ENCODE data around the gene HCFC1R1. TPM values are rescaled to one million over a fixed set of nuclear protein-coding genes. Genes with fewer than 3 reads are reported as not detected.

HCFC1R1 gene
- total RNA-seq, 1 donor from 2014 or later: 29.4 TPM

DNA sequence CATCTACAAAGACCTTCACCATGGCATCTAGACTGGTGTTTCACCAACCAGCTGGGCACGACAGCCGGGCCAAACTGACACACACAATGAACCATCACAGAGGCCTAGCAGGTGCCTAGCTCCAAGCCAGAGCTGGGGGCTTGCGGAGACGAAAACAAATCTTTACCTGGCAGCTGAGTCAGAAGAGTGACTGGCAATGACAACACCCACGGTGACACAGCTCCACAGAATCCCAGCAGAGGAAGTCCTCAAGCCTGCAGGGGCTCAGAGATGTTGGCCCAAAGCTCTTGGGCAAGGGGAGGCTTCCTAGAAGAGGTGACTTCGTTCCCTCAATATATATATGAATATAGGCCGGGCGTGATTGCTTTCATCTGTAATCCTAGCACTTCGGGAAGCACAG lies 27.8 kb upstream of the HCFC1R1 start:
- Mint-ChIP-seq H3K4me1 (peaks cover 58% of the 10 kb centered on the region), H3K36me3 (ENCODE audit: low read depth) (peaks cover 28% of the 10 kb centered on the region), H3K4me3 (peak overlapping the region; percentile 53), H3K9me3 (no peaks in the 10 kb centered on the region), H3K27ac (peak overlapping the region; percentile 69), H3K27me3 (peaks cover 4% of the 10 kb centered on the region)
- peak; percentile 61 for DNase-seq
- intact Hi-C loops (cut with micrococcal nuclease): no loop called here

DNA sequence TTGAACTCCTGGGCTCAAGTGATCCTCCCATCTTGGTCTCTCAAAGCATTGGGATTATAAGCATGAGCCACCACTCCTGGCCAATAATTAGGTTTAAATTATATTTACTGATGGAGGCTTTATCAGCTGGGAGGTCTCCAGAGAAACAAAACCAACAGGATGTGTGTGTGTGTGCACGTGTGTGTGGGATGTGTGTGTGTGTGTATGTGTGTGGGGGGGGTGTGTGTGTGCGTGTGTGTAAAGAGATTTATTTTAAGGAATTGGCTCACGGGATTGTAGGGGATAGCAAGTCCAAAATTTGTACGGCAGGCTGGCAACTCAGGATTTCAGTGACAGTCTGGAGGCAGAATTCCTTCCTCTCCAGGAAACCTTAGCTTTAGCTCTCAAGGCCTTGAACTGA lies 27.3 kb upstream of the HCFC1R1 start:
- H3K4me1 Mint-ChIP-seq: peaks cover 55% of the 10 kb centered on the region
- H3K27ac Mint-ChIP-seq: peak overlapping the region; percentile 65
- peak overlapping the region; percentile 53 for H3K4me3 Mint-ChIP-seq
- peaks cover 28% of the 10 kb centered on the region for H3K36me3 Mint-ChIP-seq (ENCODE audit: low read depth)
- DNase-seq: no peak
- H3K27me3 Mint-ChIP-seq: peaks cover 4% of the 10 kb centered on the region
- no peaks in the 10 kb centered on the region for H3K9me3 Mint-ChIP-seq
- intact Hi-C loops (cut with micrococcal nuclease): no loop called here

DNA sequence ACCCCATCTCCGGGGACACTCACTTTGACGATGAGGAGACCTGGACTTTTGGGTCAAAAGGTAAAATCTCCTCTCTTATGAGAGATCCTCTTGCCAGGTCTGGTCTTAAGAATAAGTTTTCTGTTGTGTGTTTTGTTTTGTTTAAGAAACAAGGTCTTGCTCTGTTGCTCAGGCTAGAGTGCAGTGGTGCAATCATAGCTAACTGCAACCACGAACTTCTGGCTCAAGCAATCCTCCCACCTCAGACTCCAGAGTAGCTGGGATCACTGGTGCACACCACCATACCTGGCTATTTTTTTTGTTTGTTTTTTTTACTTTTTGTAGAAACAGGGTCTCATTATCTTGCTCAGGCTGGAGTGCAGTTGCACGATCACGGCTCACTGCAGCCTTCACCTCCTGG lies 26.7 kb upstream of the HCFC1R1 start:
- intact Hi-C loops (cut with micrococcal nuclease): no loop called here
- Mint-ChIP-seq H3K36me3 (ENCODE audit: low read depth) (peaks cover 24% of the 10 kb centered on the region), H3K4me1 (peaks cover 52% of the 10 kb centered on the region), H3K27ac (peak overlapping the region; percentile 65), H3K4me3 (peak overlapping the region; percentile 53), H3K9me3 (no peaks in the 10 kb centered on the region), H3K27me3 (peaks cover 4% of the 10 kb centered on the region)
- no peak for DNase-seq

DNA sequence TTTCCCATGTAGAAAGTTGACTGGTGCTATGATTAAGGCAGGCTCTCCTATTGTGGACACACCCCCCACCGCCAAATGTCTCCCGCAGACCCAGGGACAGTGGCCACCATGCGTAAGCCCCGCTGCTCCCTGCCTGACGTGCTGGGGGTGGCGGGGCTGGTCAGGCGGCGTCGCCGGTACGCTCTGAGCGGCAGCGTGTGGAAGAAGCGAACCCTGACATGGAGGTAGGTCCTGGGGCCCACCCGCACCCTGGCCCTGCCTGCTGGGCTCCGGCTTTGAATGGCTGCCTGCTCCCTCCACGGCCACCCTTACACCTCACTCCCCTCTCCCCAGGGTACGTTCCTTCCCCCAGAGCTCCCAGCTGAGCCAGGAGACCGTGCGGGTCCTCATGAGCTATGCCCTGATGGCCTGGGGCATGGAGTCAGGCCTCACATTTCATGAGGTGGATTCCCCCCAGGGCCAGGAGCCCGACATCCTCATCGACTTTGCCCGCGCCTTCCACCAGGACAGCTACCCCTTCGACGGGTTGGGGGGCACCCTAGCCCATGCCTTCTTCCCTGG lies 26.3 kb upstream of the HCFC1R1 start:
- Mint-ChIP-seq H3K4me1 (peaks cover 51% of the 10 kb centered on the region), H3K27me3 (peaks cover 7% of the 10 kb centered on the region), H3K36me3 (ENCODE audit: low read depth) (peaks cover 20% of the 10 kb centered on the region), H3K4me3 (peak overlapping the region; percentile 53), H3K27ac (no peak overlapping the region), H3K9me3 (no peaks in the 10 kb centered on the region)
- intact Hi-C loops (cut with micrococcal nuclease): no loop called here
- DNase-seq: no peak

DNA sequence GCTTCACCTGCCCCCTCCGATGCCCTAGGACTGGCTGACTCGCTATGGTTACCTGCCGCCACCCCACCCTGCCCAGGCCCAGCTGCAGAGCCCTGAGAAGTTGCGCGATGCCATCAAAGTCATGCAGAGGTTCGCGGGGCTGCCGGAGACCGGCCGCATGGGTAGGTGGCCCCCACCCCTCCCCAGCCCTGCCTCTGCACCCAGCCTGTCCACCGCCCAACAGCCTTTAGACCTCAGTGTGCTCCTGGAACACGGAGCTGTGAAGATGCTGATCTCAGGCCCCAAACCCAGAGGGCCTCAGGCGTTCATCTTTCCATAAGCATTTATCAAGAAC lies 23.6 kb upstream of the HCFC1R1 start:
- intact Hi-C loops (cut with micrococcal nuclease): no loop called here
- Mint-ChIP-seq H3K36me3 (ENCODE audit: low read depth) (peaks cover 9% of the 10 kb centered on the region), H3K4me3 (peak overlapping the region; percentile 71), H3K27ac (peak overlapping the region; percentile 37), H3K9me3 (no peaks in the 10 kb centered on the region), H3K27me3 (peaks cover 20% of the 10 kb centered on the region), H3K4me1 (peaks cover 47% of the 10 kb centered on the region)
- peak; percentile 68 for DNase-seq

GRCh38 chr16:3046641-3047386 lies 23.1 kb upstream of the HCFC1R1 start:
- intact Hi-C loops (cut with micrococcal nuclease): no loop called here
- Mint-ChIP-seq H3K4me1 (peaks cover 43% of the 10 kb centered on the region), H3K4me3 (peak overlapping the region; percentile 71), H3K9me3 (no peaks in the 10 kb centered on the region), H3K36me3 (ENCODE audit: low read depth) (peaks cover 9% of the 10 kb centered on the region), H3K27me3 (peaks cover 20% of the 10 kb centered on the region), H3K27ac (peak overlapping the region; percentile 83)
- DNase-seq: peak; percentile 78

DNA sequence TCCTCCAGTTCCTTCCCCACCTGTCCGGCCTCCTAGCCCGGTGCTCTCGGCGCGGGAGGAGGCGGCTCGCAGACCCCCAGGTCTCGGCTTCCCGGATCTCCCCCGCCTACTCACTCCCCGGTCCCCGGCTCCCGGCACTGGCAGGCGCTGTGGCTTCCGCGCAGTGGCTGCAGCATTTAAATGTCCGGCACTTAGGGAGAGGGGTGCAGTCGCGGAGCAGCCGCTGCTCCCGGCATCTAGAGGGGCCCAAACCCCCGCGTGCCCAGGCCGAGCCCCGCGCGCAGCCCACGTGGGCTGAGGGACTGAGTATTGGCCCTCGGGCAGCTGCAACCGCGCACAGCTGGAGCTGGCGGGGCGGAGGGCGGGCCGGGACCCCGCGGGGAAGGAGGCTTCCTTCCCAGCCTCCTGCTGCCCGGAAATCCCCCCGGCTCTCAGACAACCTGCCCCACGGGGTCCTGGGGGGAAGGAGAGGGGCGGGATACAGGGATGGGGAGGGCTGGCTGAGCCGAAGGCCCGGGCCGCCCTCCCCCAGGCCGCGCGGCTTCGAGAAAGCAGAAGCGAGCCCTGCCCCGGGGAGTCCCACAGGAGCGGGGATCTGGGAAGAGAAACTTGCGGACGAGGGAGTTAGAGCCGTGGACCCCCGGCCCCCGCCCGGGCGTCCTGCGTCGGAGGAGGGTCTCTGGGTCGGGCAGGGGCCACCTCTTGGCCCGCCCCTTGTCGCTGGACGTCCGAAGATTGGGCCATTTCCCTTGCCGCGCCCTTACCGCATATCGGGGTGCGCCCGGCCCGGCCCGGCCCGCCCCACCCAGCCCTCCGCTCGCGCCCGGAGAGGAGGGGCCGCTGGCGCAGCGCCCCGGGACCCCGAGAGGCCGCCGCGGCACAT lies 22.3 kb upstream of the HCFC1R1 start, which contains the start of gene MMP25:
TSS of gene MMP25 (plus strand) at position 804 of the 883 bp plus-strand sequence. CDS start 357 bp downstream, outside the sequence.
- peak; percentile 75 for DNase-seq
- intact Hi-C loops (cut with micrococcal nuclease): no loop called here
- H3K4me3 Mint-ChIP-seq: peak within 1 kb of the TSS; percentile 89
- peak within 1 kb of the TSS; percentile 87 for H3K27ac Mint-ChIP-seq
- H3K27me3 Mint-ChIP-seq: peaks cover 22% of the 10 kb centered on the region
- peaks cover 8% of the 10 kb centered on the region for H3K36me3 Mint-ChIP-seq (ENCODE audit: low read depth)
- H3K9me3 Mint-ChIP-seq: no peaks in the 10 kb centered on the region
- H3K4me1 Mint-ChIP-seq: peaks cover 36% of the 10 kb centered on the region

GRCh38 chr16:3044708-3045107 lies 21.0 kb upstream of the HCFC1R1 start:
- peak overlapping the region; percentile 89 for H3K4me3 Mint-ChIP-seq
- no peaks in the 10 kb centered on the region for H3K9me3 Mint-ChIP-seq
- H3K36me3 Mint-ChIP-seq (ENCODE audit: low read depth): peaks cover 2% of the 10 kb centered on the region
- no peak for DNase-seq
- peak overlapping the region; percentile 87 for H3K27ac Mint-ChIP-seq
- intact Hi-C loops (cut with micrococcal nuclease): loop anchor here (5.0 kb wide), 1 partner anchor 42 kb away; no protein-coding TSS in a partner anchor
- H3K4me1 Mint-ChIP-seq: peaks cover 27% of the 10 kb centered on the region
- peaks cover 27% of the 10 kb centered on the region for H3K27me3 Mint-ChIP-seq

DNA sequence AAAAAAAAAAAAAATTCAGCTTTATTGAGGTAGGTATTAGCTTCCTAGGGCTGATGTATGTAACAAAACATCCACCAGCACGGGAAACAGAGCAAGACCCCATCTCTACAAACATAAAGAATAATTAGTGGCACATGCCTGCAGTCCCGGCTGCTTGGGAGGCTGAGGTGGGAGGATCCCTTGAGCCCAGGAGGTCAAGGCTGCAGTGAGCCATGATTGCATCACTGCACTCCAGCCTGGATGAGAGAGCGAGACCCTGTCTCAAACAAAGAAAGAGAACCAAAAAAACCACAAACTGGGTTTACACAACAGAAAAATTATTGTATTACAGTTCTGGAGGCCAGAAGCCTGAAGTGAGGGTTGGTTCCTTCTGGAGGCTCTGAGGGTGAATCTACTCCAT lies 18.6 kb upstream of the HCFC1R1 start:
- Mint-ChIP-seq H3K4me3 (no peak overlapping the region), H3K27me3 (peaks cover 42% of the 10 kb centered on the region), H3K9me3 (no peaks in the 10 kb centered on the region), H3K27ac (no peak overlapping the region), H3K4me1 (peaks cover 15% of the 10 kb centered on the region), H3K36me3 (ENCODE audit: low read depth) (peaks cover 2% of the 10 kb centered on the region)
- DNase-seq: no peak
- intact Hi-C loops (cut with micrococcal nuclease): loop anchor here (5.0 kb wide), 1 partner anchor 40 kb away; no protein-coding TSS in a partner anchor

DNA sequence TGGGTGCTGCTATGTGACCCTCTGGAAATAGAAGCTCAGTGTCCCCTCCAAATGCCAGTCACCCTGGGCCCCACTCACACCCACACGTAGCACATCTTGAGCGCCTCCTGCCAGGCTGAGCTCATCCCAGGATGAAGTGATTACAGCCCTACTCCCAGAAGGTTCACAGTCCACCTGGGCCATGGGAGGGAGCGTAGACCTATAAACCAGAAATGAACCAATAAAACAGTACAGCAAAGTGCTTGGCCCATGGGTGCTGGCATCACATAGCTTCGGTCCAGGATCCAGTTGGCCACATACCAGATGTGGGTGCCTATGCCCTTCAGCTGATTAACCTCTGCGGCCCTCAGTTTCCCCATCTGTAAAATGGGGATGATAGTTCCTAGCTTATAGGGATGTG lies 15.2 kb upstream of the HCFC1R1 start:
- peak; percentile 54 for DNase-seq
- Mint-ChIP-seq H3K27ac (no peak overlapping the region), H3K4me1 (peaks cover 13% of the 10 kb centered on the region), H3K9me3 (no peaks in the 10 kb centered on the region), H3K27me3 (peaks cover 55% of the 10 kb centered on the region), H3K36me3 (ENCODE audit: low read depth) (peaks cover 1% of the 10 kb centered on the region), H3K4me3 (no peak overlapping the region)
- intact Hi-C loops (cut with micrococcal nuclease): no loop called here

DNA sequence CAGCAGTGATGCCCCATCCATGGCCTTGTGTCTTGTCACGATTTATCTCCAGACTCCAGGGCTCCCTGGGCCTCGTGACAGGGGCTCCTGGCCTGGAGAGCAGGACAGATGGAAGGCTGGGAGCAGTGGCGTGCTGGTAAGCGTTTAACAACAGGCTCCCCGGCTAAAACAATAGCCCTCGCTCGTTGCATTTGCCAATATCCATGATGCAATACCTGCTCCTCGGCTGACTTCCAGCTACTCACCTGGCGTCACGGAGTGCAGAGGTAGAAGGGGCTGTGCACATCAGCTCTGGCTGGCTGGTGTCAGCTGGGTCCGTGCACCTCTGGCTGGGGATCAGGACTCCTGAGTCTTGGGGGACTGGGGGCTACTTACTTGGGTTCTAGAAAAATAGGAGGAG lies 14.5 kb upstream of the HCFC1R1 start:
- Mint-ChIP-seq H3K36me3 (ENCODE audit: low read depth) (no peaks in the 10 kb centered on the region), H3K9me3 (no peaks in the 10 kb centered on the region), H3K4me1 (peaks cover 9% of the 10 kb centered on the region), H3K4me3 (no peak overlapping the region), H3K27me3 (peaks cover 57% of the 10 kb centered on the region), H3K27ac (no peak overlapping the region)
- intact Hi-C loops (cut with micrococcal nuclease): no loop called here
- DNase-seq: no peak

DNA sequence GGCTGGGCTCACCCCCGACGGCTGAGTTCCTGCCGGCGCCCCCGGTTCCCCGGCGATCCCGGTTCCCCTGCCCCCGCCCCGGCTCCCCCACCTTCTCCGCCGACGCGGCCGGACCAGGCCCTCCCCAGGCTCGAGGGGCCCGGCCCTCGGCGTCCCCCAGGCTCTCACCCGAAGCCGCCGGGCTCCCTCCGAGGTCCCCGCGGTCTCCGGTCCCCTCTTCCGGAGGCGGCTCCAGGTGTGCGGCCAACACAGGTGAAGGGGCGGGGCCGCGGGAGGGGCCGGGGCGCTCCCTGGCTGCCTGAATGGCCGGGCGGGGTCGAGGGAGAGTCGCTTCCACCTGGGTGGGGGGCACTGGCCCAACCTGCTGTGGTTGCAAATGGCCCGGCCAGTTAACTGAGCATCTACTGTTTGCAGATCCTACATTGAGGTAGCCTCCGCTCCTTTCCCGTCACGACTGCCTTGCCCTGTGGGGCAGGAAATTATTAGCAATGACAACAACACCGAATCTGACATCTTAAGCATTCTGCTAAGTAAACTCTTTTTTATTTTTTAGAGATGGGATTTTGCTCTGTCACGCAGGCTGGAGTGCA lies 13.1 kb upstream of the HCFC1R1 start, which contains the start of gene BICDL2:
TSS of gene BICDL2 (minus strand) at position 219 of the 590 bp plus-strand sequence. CDS start 1,448 bp downstream, outside the sequence.
- no peak for DNase-seq
- H3K4me1 Mint-ChIP-seq: peaks cover 17% of the 10 kb centered on the region
- peaks cover 68% of the 10 kb centered on the region for H3K27me3 Mint-ChIP-seq
- intact Hi-C loops (cut with micrococcal nuclease): no loop called here
- H3K4me3 Mint-ChIP-seq: peak within 1 kb of the TSS; percentile 39
- H3K9me3 Mint-ChIP-seq: no peaks in the 10 kb centered on the region
- no peaks in the 10 kb centered on the region for H3K36me3 Mint-ChIP-seq (ENCODE audit: low read depth)
- no peak within 1 kb of the TSS for H3K27ac Mint-ChIP-seq

GRCh38 chr16:3035972-3036725 lies 12.4 kb upstream of the HCFC1R1 start:
- Mint-ChIP-seq H3K9me3 (no peaks in the 10 kb centered on the region), H3K4me3 (no peak overlapping the region), H3K4me1 (peaks cover 17% of the 10 kb centered on the region), H3K36me3 (ENCODE audit: low read depth) (no peaks in the 10 kb centered on the region), H3K27me3 (peaks cover 66% of the 10 kb centered on the region), H3K27ac (no peak overlapping the region)
- intact Hi-C loops (cut with micrococcal nuclease): no loop called here
- no peak for DNase-seq
